ENCODE results near the gene AGRN.

The AGRN gene

DNA sequence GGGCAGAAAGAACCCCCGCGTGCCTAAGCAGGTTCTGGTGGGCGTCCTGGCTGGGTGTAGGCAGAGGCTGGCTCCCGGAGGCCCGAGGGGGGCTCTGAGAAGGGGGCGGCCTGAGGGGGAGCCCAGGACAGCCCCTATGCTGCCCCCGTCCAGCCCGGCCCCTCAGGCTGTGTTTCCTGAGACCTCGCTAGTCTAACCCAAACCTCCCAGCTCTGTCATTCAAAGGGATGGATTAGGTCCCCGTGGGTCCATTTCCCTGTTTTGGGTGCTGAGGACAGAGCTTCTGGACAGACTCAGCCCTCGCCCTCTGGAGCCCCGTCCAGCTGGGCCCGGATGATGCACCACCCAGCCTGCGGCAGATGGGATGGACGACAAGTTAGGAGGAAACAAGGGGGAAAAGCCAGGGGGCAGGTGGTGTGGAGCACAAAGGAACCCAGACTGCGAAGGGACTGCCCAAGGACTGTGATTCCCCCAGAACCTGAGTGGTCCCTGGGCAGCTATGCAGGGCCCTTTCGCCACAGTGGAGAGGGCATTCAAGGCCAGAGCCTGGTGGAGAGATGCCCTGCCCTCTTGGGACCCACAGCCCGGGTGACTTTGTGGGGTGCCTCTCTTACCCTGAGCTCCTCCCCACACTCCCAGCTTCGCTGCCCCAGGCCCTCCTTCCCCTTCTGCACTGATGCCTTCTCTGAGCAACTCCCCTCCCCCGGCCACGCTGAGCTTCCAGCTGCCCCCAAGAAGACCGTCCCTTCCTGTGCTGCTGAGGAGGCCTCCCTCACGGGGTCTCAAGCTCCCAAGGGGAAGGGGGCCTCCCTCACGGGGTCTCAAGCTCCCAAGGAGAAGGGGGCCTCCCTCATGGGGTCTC, 22.8 kb upstream of the AGRN start:
- Histone ChIP-seq H3K36me3 (ENCODE audit: control insufficient read depth in 4 of 4, insufficient read depth in 4 of 4, low read length in 3 of 4) (no peaks in the 10 kb centered on the region), H3K27ac (ENCODE audit: insufficient read depth in 1 of 2, low read depth in 1 of 2, low read length in 2 of 2, poor library complexity in 1 of 2, severe bottlenecking in 2 of 2) (no peak overlapping the region), H3K27me3 (replicated peaks in 2 of 5; ENCODE audit: control insufficient read depth in 4 of 5, insufficient read depth in 5 of 5, low read length in 4 of 5) (peaks cover 0 to 80% (median 14%) of the 10 kb centered on the region in 5 experiments), H3K4me3 (ENCODE audit: control insufficient read depth in 1 of 7, extremely low read depth in 1 of 7, insufficient read depth in 4 of 7, low read depth in 2 of 7, low read length in 6 of 7) (no peak overlapping the region), H3K4me1 (ENCODE audit: control extremely low read depth in 1 of 4, control insufficient read depth in 4 of 4, insufficient read depth in 4 of 4, low read length in 3 of 4) (peaks cover 0 to 45% (median 43%) of the 10 kb centered on the region in 4 experiments), H3K9me3 (ENCODE audit: control extremely low read depth in 1 of 5, control insufficient read depth in 4 of 5, insufficient read depth in 2 of 5, low read depth in 1 of 5, low read length in 4 of 5) (peaks cover 0 to 10% (median 0%) of the 10 kb centered on the region in 5 experiments)
- WGBS (ENCODE audit: insufficient coverage) = 54% methylated on average over 17 of the region's 24 CpGs
- CTCF ChIA-PET = interaction anchor here (0.9 to 1.4 kb wide), 5 partner anchors 9 to 30 kb away, joined by 3 to 9 read pairs (median 5); no protein-coding TSS in a partner anchor
- POLR2A ChIA-PET = interaction anchor here (0.8 kb wide), 1 partner anchor 14 kb away, joined by 3 read pairs; no protein-coding TSS in a partner anchor
- peak in 1 of 3 donors; percentile 20 for DNase-seq

DNA sequence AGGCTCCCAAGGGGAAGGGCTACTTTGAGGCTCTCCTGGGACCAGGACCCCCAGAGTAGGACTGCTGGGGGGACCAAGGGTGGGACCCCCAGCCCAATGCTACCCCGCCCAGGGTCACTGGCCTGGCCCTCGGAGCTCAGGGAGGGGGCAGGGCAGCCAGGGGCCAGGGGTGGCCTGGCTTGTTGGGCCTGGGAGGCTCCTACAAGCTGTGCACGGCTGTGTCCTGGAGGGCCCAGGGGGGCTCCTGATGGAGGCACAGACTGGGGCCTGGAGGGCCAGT, 22.3 kb upstream of the AGRN start:
- WGBS (ENCODE audit: insufficient coverage) = 37% methylated on average over 3 of the region's 3 CpGs
- H3K27ac ChIP-seq (ENCODE audit: insufficient read depth in 1 of 2, low read depth in 1 of 2, low read length in 2 of 2, poor library complexity in 1 of 2, severe bottlenecking in 2 of 2) = no peak overlapping the region
- DNase-seq = no peak
- POLR2A ChIA-PET = interaction anchor here (0.8 kb wide), 1 partner anchor 14 kb away, joined by 3 read pairs; no protein-coding TSS in a partner anchor
- peaks cover 0 to 81% (median 14%) of the 10 kb centered on the region in 5 experiments for H3K27me3 ChIP-seq (replicated peaks in 2 of 5; ENCODE audit: control insufficient read depth in 4 of 5, insufficient read depth in 5 of 5, low read length in 4 of 5)
- peaks cover 0 to 45% (median 43%) of the 10 kb centered on the region in 4 experiments for H3K4me1 ChIP-seq (ENCODE audit: control extremely low read depth in 1 of 4, control insufficient read depth in 4 of 4, insufficient read depth in 4 of 4, low read length in 3 of 4)
- H3K9me3 ChIP-seq (ENCODE audit: control extremely low read depth in 1 of 5, control insufficient read depth in 4 of 5, insufficient read depth in 2 of 5, low read depth in 1 of 5, low read length in 4 of 5) = peaks cover 0 to 6% (median 0%) of the 10 kb centered on the region in 5 experiments
- H3K4me3 ChIP-seq (ENCODE audit: control insufficient read depth in 1 of 7, extremely low read depth in 1 of 7, insufficient read depth in 4 of 7, low read depth in 2 of 7, low read length in 6 of 7) = no peak overlapping the region
- H3K36me3 ChIP-seq (ENCODE audit: control insufficient read depth in 4 of 4, insufficient read depth in 4 of 4, low read length in 3 of 4) = no peaks in the 10 kb centered on the region
- CTCF ChIA-PET = interaction anchor here (0.9 to 1.4 kb wide), 5 partner anchors 9 to 29 kb away, joined by 3 to 9 read pairs (median 5); no protein-coding TSS in a partner anchor

GRCh38 chr1:997993-998744, 21.8 kb upstream of the AGRN start:
- no peaks in the 10 kb centered on the region for H3K36me3 ChIP-seq (ENCODE audit: control insufficient read depth in 4 of 4, insufficient read depth in 4 of 4, low read length in 3 of 4)
- peak in 2 of 3 donors; percentile 42 to 47 for DNase-seq
- H3K4me1 ChIP-seq (ENCODE audit: control extremely low read depth in 1 of 4, control insufficient read depth in 4 of 4, insufficient read depth in 4 of 4, low read length in 3 of 4) = peaks cover 0 to 45% (median 43%) of the 10 kb centered on the region in 4 experiments
- CTCF ChIA-PET = interaction anchor here (0.9 to 1.4 kb wide), 4 partner anchors 17 to 29 kb away, joined by 3 to 6 read pairs (median 3); no protein-coding TSS in a partner anchor
- H3K27ac ChIP-seq (ENCODE audit: insufficient read depth in 1 of 2, low read depth in 1 of 2, low read length in 2 of 2, poor library complexity in 1 of 2, severe bottlenecking in 2 of 2) = no peak overlapping the region
- peak overlapping the region in 2 of 7 experiments; percentile 52 to 57 for H3K4me3 ChIP-seq (ENCODE audit: control insufficient read depth in 1 of 7, extremely low read depth in 1 of 7, insufficient read depth in 4 of 7, low read depth in 2 of 7, low read length in 6 of 7)
- POLR2A ChIA-PET = interaction anchor here (0.8 kb wide), 1 partner anchor 15 kb away, joined by 3 read pairs; no protein-coding TSS in a partner anchor
- WGBS (ENCODE audit: insufficient coverage) = 8% methylated on average over 59 of the region's 75 CpGs
- peaks cover 0 to 1% (median 0%) of the 10 kb centered on the region in 5 experiments for H3K9me3 ChIP-seq (ENCODE audit: control extremely low read depth in 1 of 5, control insufficient read depth in 4 of 5, insufficient read depth in 2 of 5, low read depth in 1 of 5, low read length in 4 of 5)
- peaks cover 0 to 82% (median 14%) of the 10 kb centered on the region in 5 experiments for H3K27me3 ChIP-seq (replicated peaks in 2 of 5; ENCODE audit: control insufficient read depth in 4 of 5, insufficient read depth in 5 of 5, low read length in 4 of 5)

DNA sequence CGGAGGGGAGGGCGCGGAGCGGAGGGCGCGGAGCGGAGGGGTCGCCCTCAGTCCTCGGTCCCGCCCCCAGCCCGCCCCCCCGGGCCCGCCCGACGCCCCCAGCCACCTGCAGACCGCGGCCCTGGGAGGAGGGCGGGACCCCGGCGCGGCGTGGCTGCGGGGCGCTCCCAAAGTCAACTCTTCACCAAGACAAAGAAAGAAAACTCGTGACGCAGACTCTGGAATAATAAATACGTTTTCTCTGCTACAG, 21.2 kb upstream of the AGRN start:
- POLR2A ChIA-PET = no interaction called here
- H3K27ac ChIP-seq (ENCODE audit: insufficient read depth in 1 of 2, low read depth in 1 of 2, low read length in 2 of 2, poor library complexity in 1 of 2, severe bottlenecking in 2 of 2) = no peak overlapping the region
- H3K27me3 ChIP-seq (replicated peaks in 2 of 5; ENCODE audit: control insufficient read depth in 4 of 5, insufficient read depth in 5 of 5, low read length in 4 of 5) = peaks cover 0 to 82% (median 14%) of the 10 kb centered on the region in 5 experiments
- DNase-seq = no peak
- H3K4me1 ChIP-seq (ENCODE audit: control extremely low read depth in 1 of 4, control insufficient read depth in 4 of 4, insufficient read depth in 4 of 4, low read length in 3 of 4) = peaks cover 0 to 45% (median 44%) of the 10 kb centered on the region in 4 experiments
- 0% methylated on average over 10 of the region's 27 CpGs for WGBS (ENCODE audit: insufficient coverage)
- CTCF ChIA-PET = interaction anchor here (1.3 to 1.4 kb wide), 2 partner anchors 16 to 18 kb away, joined by 3 read pairs; no protein-coding TSS in a partner anchor
- H3K4me3 ChIP-seq (ENCODE audit: control insufficient read depth in 1 of 7, extremely low read depth in 1 of 7, insufficient read depth in 4 of 7, low read depth in 2 of 7, low read length in 6 of 7) = peak overlapping the region in 6 of 7 experiments; percentile 15 to 66 (median 48)
- H3K9me3 ChIP-seq (ENCODE audit: control extremely low read depth in 1 of 5, control insufficient read depth in 4 of 5, insufficient read depth in 2 of 5, low read depth in 1 of 5, low read length in 4 of 5) = no peaks in the 10 kb centered on the region
- no peaks in the 10 kb centered on the region for H3K36me3 ChIP-seq (ENCODE audit: control insufficient read depth in 4 of 4, insufficient read depth in 4 of 4, low read length in 3 of 4)

- Histone ChIP-seq H3K36me3 (ENCODE audit: control insufficient read depth in 4 of 4, insufficient read depth in 4 of 4, low read length in 3 of 4) (no peaks in the 10 kb centered on the region), H3K9me3 (ENCODE audit: control extremely low read depth in 1 of 5, control insufficient read depth in 4 of 5, insufficient read depth in 2 of 5, low read depth in 1 of 5, low read length in 4 of 5) (no peaks in the 10 kb centered on the region), H3K27me3 (replicated peaks in 2 of 5; ENCODE audit: control insufficient read depth in 4 of 5, insufficient read depth in 5 of 5, low read length in 4 of 5) (peaks cover 0 to 84% (median 14%) of the 10 kb centered on the region in 5 experiments), H3K4me1 (ENCODE audit: control extremely low read depth in 1 of 4, control insufficient read depth in 4 of 4, insufficient read depth in 4 of 4, low read length in 3 of 4) (peaks cover 0 to 50% (median 47%) of the 10 kb centered on the region in 4 experiments), H3K27ac (ENCODE audit: insufficient read depth in 1 of 2, low read depth in 1 of 2, low read length in 2 of 2, poor library complexity in 1 of 2, severe bottlenecking in 2 of 2) (no peak overlapping the region), H3K4me3 (ENCODE audit: control insufficient read depth in 1 of 7, extremely low read depth in 1 of 7, insufficient read depth in 4 of 7, low read depth in 2 of 7, low read length in 6 of 7) (peak overlapping the region in 6 of 7 experiments; percentile 19 to 66 (median 54))
- ChIA-PET CTCF (interaction anchor here (0.7 to 1.4 kb wide), 3 partner anchors 15 to 18 kb away, joined by 3 to 4 read pairs (median 3); no protein-coding TSS in a partner anchor), POLR2A (no interaction called here)
- peak in 2 of 3 donors; percentile 62 to 67 for DNase-seq
- under 1% methylated on average over 79 of the region's 86 CpGs for WGBS (ENCODE audit: insufficient coverage)
These were observed 20.8 kb upstream of the AGRN start for GRCh38 chr1:998995-999724.

DNA sequence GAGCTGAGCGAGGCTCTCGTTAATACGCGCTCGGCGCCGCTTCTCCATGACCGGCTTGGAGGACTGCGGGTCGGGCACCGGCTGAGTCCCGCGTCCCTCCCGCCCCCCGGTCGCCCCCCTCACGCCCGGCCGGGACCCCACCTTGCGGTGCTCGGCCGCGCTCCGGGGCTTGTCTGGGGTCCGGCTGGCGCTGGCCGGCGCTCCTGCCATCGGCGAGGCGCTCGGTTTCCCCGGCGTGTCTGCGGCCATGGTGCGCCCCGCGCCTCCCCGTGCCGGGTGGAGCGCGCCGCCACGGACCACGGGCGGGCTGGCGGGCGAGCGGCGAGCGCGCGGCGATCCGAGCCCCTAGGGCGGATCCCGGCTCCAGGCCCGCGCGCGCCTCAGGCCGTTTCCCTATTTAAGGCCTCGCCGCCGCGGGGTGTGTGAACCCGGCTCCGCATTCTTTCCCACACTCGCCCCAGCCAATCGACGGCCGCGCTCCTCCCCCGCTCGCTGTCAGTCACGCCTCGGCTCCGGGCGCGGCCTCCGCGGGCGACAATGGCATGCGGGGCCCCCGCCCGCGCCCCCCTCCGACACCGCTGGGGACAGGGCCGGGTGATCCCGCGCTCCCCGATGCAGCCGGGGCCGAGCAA, 20.1 kb upstream of the AGRN start, which contains the start of gene HES4:
Gene HES4, minus strand, starts transcription at position 373 of the 632 bp plus-strand sequence. Its CDS starts 124 bp downstream, at position 249.
- 1% methylated on average over 70 of the region's 95 CpGs for WGBS (ENCODE audit: insufficient coverage)
- CTCF ChIA-PET = interaction anchor here (0.7 to 1.3 kb wide), 2 partner anchors 15 to 19 kb away, joined by 3 to 4 read pairs; no protein-coding TSS in a partner anchor
- H3K27me3 ChIP-seq (replicated peaks in 2 of 5; ENCODE audit: control insufficient read depth in 4 of 5, insufficient read depth in 5 of 5, low read length in 4 of 5) = peaks cover 0 to 83% (median 14%) of the 10 kb centered on the region in 5 experiments

More for the DNA sequence above, 20.1 kb upstream of the AGRN start, which contains the start of gene HES4:
- no peaks in the 10 kb centered on the region for H3K9me3 ChIP-seq (ENCODE audit: control extremely low read depth in 1 of 5, control insufficient read depth in 4 of 5, insufficient read depth in 2 of 5, low read depth in 1 of 5, low read length in 4 of 5)
- H3K4me3 ChIP-seq (ENCODE audit: control insufficient read depth in 1 of 7, extremely low read depth in 1 of 7, insufficient read depth in 4 of 7, low read depth in 2 of 7, low read length in 6 of 7) = peak within 1 kb of the TSS in 6 of 7 experiments; percentile 34 to 66 (median 56)
- POLR2A ChIA-PET = no interaction called here
- DNase-seq = peak in 2 of 3 donors; percentile 74 to 79
- peaks cover 0 to 56% (median 54%) of the 10 kb centered on the region in 4 experiments for H3K4me1 ChIP-seq (ENCODE audit: control extremely low read depth in 1 of 4, control insufficient read depth in 4 of 4, insufficient read depth in 4 of 4, low read length in 3 of 4)
- H3K27ac ChIP-seq (ENCODE audit: insufficient read depth in 1 of 2, low read depth in 1 of 2, low read length in 2 of 2, poor library complexity in 1 of 2, severe bottlenecking in 2 of 2) = peak within 1 kb of the TSS in 1 of 2 experiments; percentile 49
- no peaks in the 10 kb centered on the region for H3K36me3 ChIP-seq (ENCODE audit: control insufficient read depth in 4 of 4, insufficient read depth in 4 of 4, low read length in 3 of 4)
